ENCODE data around the gene RBM38.

GRCh38 chr20:57422254-57422653 lies 31.1 kb downstream of the RBM38 start:
- no peak for TF ChIP-seq CTCF (conservative IDR thresholded peaks at IDR 0.05; ENCODE audit: low read depth, low read length)
- TF ChIP-seq EZH2 (IDR thresholded peaks at IDR 0.05; ENCODE audit: borderline replicate concordance, low read depth, low read length, poor library complexity, severe bottlenecking): no peak

Measured in A673 (cell line).